Measurements from ENCODE around the gene TECPR1. TPM values are rescaled to one million over a fixed set of nuclear protein-coding genes. Genes with fewer than 3 reads are reported as not detected.

Gene TECPR1
- total and polyA plus RNA-seq, 2 of the 8 experiments (the other 6 are each of a cell fraction or from before 2014, with no cell fraction given) = 1.3 to 11.1 TPM

- ChIA-PET POLR2A (ENCODE audit: partially characterized antibody) (no interaction called here), CTCF (ENCODE audit: partially characterized antibody) (interaction anchor here (0.5 to 15.9 kb wide), 5 partner anchors 8 to 153 kb away, joined by 3 to 476 read pairs (median 75); partner anchors contain the start of gene LMTK2)
- Histone ChIP-seq H4K20me1 (replicated peaks in 1 of 2; ENCODE audit: control insufficient read depth in 1 of 2, insufficient read depth in 2 of 2, low read length in 2 of 2) (peaks cover 3 to 13% of the 10 kb centered on the region in 2 experiments), H3K4me2 (ENCODE audit: insufficient read depth in 1 of 2, low read depth in 2 of 2, low read length in 2 of 2) (no peak overlapping the region), H3K4ac (replicated peaks; ENCODE audit: insufficient read length, low read depth, low read length) (no peak overlapping the region), H3K56ac (replicated peaks; ENCODE audit: insufficient read length, low read depth, low read length) (no peak overlapping the region), H4K8ac (ENCODE audit: extremely low read depth, insufficient read depth, low read length) (no peak overlapping the region), H4K91ac (replicated peaks; ENCODE audit: insufficient read length, low read length) (no peak overlapping the region), H3K9ac (replicated peaks in 1 of 4; ENCODE audit: extremely low read depth in 1 of 4, low read depth in 3 of 4, low read length in 3 of 4) (no peak overlapping the region), H2AK5ac (ENCODE audit: low read depth, low read length) (no peak overlapping the region), H4K5ac (ENCODE audit: insufficient read length, low read depth, low read length) (no peak overlapping the region), H2AFZ (ENCODE audit: low read length) (no peak overlapping the region), H3K4me1 (replicated peaks in 1 of 4; ENCODE audit: control insufficient read depth in 3 of 4, insufficient read depth in 4 of 4, low read length in 3 of 4) (no peaks in the 10 kb centered on the region; a peak in 1 of 7 replicates), H3K23ac (ENCODE audit: insufficient read length) (no peak overlapping the region), H3K79me1 (ENCODE audit: low read depth, low read length) (no peaks in the 10 kb centered on the region; the same call in none of the 2 replicates), H3K18ac (ENCODE audit: extremely low read depth, low read length) (no peak overlapping the region), H2BK20ac (ENCODE audit: low read length) (no peak overlapping the region), H2BK12ac (ENCODE audit: low read depth, low read length) (no peak overlapping the region), H3K27ac (ENCODE audit: low read depth, low read length) (no peak overlapping the region), H3K4me3 (ENCODE audit: extremely low read depth in 1 of 4, insufficient read depth in 2 of 4, low read depth in 3 of 4, low read length in 4 of 4) (no peak overlapping the region), H3K36me3 (ENCODE audit: control insufficient read depth in 2 of 4, insufficient read depth in 4 of 4, low read length in 3 of 4) (peaks cover 0 to 22% (median 3%) of the 10 kb centered on the region in 4 experiments; a peak in 6 of 8 replicates), H2BK15ac (ENCODE audit: low read length) (no peak overlapping the region), H3K27me3 (replicated peaks in 1 of 4; ENCODE audit: control insufficient read depth in 3 of 4, extremely low read depth in 1 of 4, insufficient read depth in 3 of 4, low read length in 3 of 4) (no peaks in the 10 kb centered on the region), H3K79me2 (ENCODE audit: control insufficient read depth in 1 of 2, insufficient read depth in 2 of 2, low read length in 2 of 2) (0 out of 4 replicates have a peak, but pooled peaks cover 0 to 4% of the 10 kb centered on the region in 2 experiments), H2BK120ac (replicated peaks; ENCODE audit: low read depth, low read length) (no peak overlapping the region), H2BK5ac (ENCODE audit: low read depth, low read length) (no peak overlapping the region), H3K9me3 (ENCODE audit: insufficient read depth in 2 of 2, low read depth in 1 of 2, low read length in 1 of 2) (no peaks in the 10 kb centered on the region), H3K14ac (ENCODE audit: insufficient read length) (no peak overlapping the region), H3K23me2 (ENCODE audit: low read depth, low read length) (no peaks in the 10 kb centered on the region)
- DNase-seq (ENCODE audit: low read depth in 1 of 2, low spot score in 2 of 2) = no peak
- 94% methylated on average over 8 of the region's 8 CpGs; no CpG with 5 or more reads in 1 of the 2 experiments for WGBS, 2 experiments (ENCODE audit: extremely low coverage in 1 of 2, insufficient coverage in 1 of 2, insufficient read length in 1 of 2, insufficient replicate concordance in 2 of 2, low coverage in 1 of 2, low lambda C conversion rate in 2 of 2, missing lambda C conversion rate in 1 of 2)
- no peak for FAIRE-seq
- TF ChIP-seq, protein P1, sequence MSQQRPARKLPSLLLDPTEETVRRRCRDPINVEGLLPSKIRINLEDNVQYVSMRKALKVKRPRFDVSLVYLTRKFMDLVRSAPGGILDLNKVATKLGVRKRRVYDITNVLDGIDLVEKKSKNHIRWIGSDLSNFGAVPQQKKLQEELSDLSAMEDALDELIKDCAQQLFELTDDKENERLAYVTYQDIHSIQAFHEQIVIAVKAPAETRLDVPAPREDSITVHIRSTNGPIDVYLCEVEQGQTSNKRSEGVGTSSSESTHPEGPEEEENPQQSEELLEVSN (IDR thresholded peaks at IDR 0.05) = no peak
- TF ChIP-seq CBX8 (IDR thresholded peaks at IDR 0.05; ENCODE audit: borderline replicate concordance, low read depth, low read length) (no peak), CHD2 (IDR thresholded peaks at IDR 0.05; ENCODE audit: low read length) (no peak), SRF (IDR thresholded peaks at IDR 0.05; ENCODE audit: low read depth, low read length) (no peak), HDAC6 (IDR thresholded peaks at IDR 0.05; ENCODE audit: low read depth, low read length) (no peak), KDM5A (IDR thresholded peaks at IDR 0.05; ENCODE audit: low read length) (no peak), RNF2 (IDR thresholded peaks at IDR 0.05; ENCODE audit: borderline replicate concordance, low read depth, low read length, missing control alignments, poor library complexity, severe bottlenecking) (no peak), CHD1 (IDR thresholded peaks at IDR 0.05; ENCODE audit: low read depth, low read length) (no peak), JUN (IDR thresholded peaks at IDR 0.05; ENCODE audit: low read depth, low read length) (no peak), SP1 (IDR thresholded peaks at IDR 0.05; ENCODE audit: low read depth, low read length) (no peak), ZNF274 (IDR thresholded peaks at IDR 0.05; ENCODE audit: borderline replicate concordance, extremely low read depth, low read length) (no peak), EGR1 (IDR thresholded peaks at IDR 0.05; ENCODE audit: borderline replicate concordance, low read depth, low read length) (no peak)
These were observed 81.1 kb downstream of the TECPR1 start for GRCh38 chr7:98170966-98171365.
